ENCODE data around the gene CAPN8.

The CAPN8 gene

DNA sequence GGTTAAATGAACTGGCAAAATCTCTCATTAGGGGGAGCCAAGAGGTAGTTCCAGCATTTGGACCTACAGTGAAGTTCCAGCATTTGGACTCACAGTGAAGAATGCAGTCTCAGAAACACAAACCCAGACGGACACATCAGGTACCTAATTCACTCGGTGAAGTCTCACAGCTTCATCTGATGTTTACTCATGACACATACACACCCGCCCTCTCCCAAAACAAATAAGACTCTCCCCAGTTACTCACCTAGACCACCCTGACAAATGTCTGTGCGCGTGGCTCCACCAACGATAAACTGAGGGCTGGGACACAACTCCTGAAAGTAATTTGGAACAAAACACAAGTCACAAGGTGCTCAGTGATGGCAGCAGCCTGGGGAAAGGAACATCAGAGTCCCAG lies 11.4 kb downstream of the CAPN8 start:
- Mint-ChIP-seq H3K4me1 (ENCODE audit: low read depth in 2 of 2) (no peaks in the 10 kb centered on the region), H3K36me3 (ENCODE audit: insufficient read depth) (no peaks in the 10 kb centered on the region), H3K4me3 (no peak overlapping the region), H3K9me3 (no peaks in the 10 kb centered on the region), H3K27me3 (peaks cover 30 to 58% of the 10 kb centered on the region in 2 donors), H3K27ac (no peak overlapping the region)
- ATAC-seq (replicated peaks) = no peak
- DNase-seq = no peak

DNA sequence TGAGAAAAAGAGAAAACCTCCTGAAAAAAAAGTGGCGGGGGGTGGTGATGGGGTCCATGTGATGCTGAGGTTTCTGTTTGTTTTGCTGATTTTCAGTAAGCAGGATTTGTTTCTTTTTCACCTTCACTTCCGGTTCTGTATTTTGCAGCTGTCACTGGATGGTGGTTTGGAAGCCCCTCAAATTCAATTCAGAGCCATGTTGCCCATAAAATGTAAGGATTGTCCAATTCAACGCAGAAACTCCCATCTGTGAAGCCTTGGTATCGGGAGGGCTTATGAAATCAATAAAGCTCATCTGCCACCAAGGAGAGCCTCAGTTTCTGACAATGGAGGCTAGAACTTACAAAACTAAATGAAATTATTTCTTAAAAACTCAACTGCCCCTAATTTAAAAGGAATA lies 12.1 kb downstream of the CAPN8 start:
- H3K27ac Mint-ChIP-seq = no peak overlapping the region
- no peak overlapping the region for H3K4me3 Mint-ChIP-seq
- H3K27me3 Mint-ChIP-seq = peaks cover 30 to 58% of the 10 kb centered on the region in 2 donors
- H3K36me3 Mint-ChIP-seq (ENCODE audit: insufficient read depth) = no peaks in the 10 kb centered on the region
- H3K4me1 Mint-ChIP-seq (ENCODE audit: low read depth in 2 of 2) = no peaks in the 10 kb centered on the region
- H3K9me3 Mint-ChIP-seq = no peaks in the 10 kb centered on the region
- ATAC-seq (replicated peaks) (no peak), DNase-seq (no peak)

DNA sequence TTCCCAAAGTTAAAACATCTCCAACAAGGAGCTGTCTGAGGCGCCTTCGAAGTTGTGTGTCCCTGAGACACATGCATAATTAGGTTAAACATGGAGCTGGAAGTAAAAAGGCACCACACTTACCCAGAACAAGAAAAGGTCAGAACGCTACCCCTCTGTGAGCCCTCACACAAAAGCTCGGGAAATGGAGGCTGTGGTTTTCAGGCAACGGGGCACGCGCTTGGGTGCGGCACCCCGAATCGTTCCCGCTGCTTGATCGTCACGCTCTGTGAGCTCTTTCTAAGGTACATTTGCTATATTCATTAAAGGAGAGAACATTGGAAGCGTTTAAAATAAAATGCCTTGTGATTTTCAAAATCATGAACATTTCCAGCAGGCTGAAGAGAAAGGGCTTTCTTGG lies 12.5 kb downstream of the CAPN8 start:
- Mint-ChIP-seq H3K36me3 (ENCODE audit: insufficient read depth) (no peaks in the 10 kb centered on the region), H3K4me3 (no peak overlapping the region), H3K27me3 (peaks cover 29 to 55% of the 10 kb centered on the region in 2 donors), H3K9me3 (no peaks in the 10 kb centered on the region), H3K27ac (no peak overlapping the region), H3K4me1 (ENCODE audit: low read depth in 2 of 2) (no peaks in the 10 kb centered on the region)
- DNase-seq = no peak
- ATAC-seq (replicated peaks) = no peak

DNA sequence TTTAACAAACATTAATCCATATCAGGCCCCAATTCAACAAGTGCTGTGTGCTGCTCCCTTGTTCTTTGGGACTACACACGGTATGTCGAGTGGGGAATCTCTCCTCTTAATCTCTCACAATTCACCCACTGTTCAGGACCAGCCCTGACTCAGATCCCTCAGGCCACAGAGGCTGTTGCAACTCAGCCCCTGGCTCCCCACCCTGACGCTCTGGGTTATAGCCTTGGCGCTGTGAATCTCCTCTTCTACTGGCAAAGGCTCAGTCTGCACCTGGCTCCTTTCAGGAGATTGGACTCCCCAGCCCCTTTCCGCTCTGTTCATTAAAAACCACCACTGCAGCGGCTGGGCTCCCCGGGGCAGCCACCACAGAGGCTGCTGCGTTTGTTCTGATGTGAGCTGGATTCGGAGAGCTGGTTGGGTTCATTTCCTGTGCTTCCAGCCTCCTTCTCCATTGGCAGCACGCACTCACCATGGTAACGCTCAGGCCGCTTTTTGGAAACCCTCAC lies 13.0 kb downstream of the CAPN8 start:
- no peak for DNase-seq
- no peaks in the 10 kb centered on the region for H3K36me3 Mint-ChIP-seq (ENCODE audit: insufficient read depth)
- H3K4me1 Mint-ChIP-seq (ENCODE audit: low read depth in 2 of 2) = no peaks in the 10 kb centered on the region
- no peaks in the 10 kb centered on the region for H3K9me3 Mint-ChIP-seq
- no peak overlapping the region for H3K4me3 Mint-ChIP-seq
- ATAC-seq (replicated peaks) = no peak
- H3K27me3 Mint-ChIP-seq = peaks cover 25 to 49% of the 10 kb centered on the region in 2 donors
- H3K27ac Mint-ChIP-seq = no peak overlapping the region

DNA sequence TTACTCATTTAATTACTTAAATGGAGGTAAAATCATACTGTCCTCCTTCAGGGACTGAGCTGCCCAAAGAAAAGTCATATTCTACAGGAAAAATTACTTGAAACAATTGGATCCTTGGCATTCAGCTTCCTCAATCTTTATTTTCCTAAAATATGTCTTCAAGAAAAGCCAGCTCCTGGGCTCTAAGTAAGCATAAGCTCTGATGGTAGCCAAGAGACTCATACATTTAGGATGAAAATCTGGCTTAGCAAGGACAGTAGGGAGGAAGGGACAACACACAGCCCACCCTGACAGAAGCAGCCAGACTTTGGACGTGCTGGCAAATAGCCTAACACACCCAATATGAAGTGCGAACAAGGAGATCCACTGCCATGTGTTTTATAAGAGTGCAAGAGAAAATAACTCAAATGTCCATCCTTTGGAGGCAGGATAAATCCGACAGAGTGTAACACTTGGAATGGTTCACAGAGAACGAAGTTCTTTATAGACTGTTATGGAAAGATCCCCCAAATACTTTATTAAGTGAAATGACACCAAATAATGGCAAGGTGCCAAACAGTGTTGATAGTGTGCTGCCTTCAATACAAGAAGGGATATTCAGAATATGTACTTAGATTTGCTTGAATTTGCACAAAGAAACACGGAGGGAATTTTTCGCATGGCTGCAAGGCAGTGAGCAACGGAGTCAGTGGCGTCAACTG lies 14.1 kb downstream of the CAPN8 start:
- Mint-ChIP-seq H3K9me3 (no peaks in the 10 kb centered on the region), H3K27ac (no peak overlapping the region), H3K36me3 (ENCODE audit: insufficient read depth) (no peaks in the 10 kb centered on the region), H3K4me3 (no peak overlapping the region), H3K4me1 (ENCODE audit: low read depth in 2 of 2) (no peaks in the 10 kb centered on the region), H3K27me3 (peaks cover 25 to 51% of the 10 kb centered on the region in 2 donors)
- DNase-seq (no peak), ATAC-seq (replicated peaks) (no peak)

DNA sequence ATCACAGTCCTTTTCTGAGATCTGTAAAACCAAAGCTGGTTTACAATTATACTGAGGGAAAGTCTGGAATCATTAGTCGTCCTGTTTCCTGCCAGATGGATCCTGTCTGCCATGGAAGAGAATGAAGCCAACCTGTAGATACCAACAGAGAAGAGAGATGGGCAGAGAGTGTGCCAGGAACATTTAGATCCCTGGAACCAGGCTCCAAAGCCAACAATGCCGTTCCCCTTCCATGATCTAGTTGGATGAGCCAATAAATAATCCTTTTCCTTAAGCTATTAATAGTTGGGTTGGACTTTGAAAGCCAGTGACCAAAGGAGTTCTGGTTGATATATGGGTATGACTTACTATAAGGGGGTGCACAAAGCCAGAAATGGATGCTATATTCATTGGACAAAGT lies 15.0 kb downstream of the CAPN8 start:
- H3K4me3 Mint-ChIP-seq = no peak overlapping the region
- H3K27ac Mint-ChIP-seq = no peak overlapping the region
- no peaks in the 10 kb centered on the region for H3K36me3 Mint-ChIP-seq (ENCODE audit: insufficient read depth)
- H3K9me3 Mint-ChIP-seq = no peaks in the 10 kb centered on the region
- ATAC-seq (replicated peaks) (no peak), DNase-seq (no peak)
- H3K4me1 Mint-ChIP-seq (ENCODE audit: low read depth in 2 of 2) = no peaks in the 10 kb centered on the region
- peaks cover 24 to 56% of the 10 kb centered on the region in 2 donors for H3K27me3 Mint-ChIP-seq

DNA sequence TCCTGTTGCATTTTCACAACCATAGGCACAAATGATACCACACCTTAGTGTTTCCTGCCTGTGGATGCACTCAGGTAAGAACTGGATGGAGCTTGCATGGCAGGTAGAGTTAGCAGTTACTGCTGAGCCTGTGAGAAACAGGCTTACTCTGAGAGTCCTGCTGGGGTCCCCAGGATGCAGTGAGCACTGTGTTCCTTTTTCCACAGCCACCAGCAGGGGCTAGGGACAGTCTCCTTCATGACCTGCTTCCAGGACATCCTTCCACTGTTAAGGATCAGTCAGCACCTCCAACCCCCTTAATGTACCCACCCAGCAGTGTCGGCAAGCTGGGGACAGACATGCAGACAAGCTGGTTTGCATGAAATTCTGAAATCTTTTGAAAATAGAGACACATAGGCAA lies 16.3 kb downstream of the CAPN8 start:
- H3K27me3 Mint-ChIP-seq = peaks cover 14 to 53% of the 10 kb centered on the region in 2 donors
- H3K27ac Mint-ChIP-seq = no peak overlapping the region
- no peak overlapping the region for H3K4me3 Mint-ChIP-seq
- H3K4me1 Mint-ChIP-seq (ENCODE audit: low read depth in 2 of 2) = no peaks in the 10 kb centered on the region
- no peak for DNase-seq
- no peak for ATAC-seq (replicated peaks)
- no peaks in the 10 kb centered on the region for H3K36me3 Mint-ChIP-seq (ENCODE audit: insufficient read depth)
- no peaks in the 10 kb centered on the region for H3K9me3 Mint-ChIP-seq

DNA sequence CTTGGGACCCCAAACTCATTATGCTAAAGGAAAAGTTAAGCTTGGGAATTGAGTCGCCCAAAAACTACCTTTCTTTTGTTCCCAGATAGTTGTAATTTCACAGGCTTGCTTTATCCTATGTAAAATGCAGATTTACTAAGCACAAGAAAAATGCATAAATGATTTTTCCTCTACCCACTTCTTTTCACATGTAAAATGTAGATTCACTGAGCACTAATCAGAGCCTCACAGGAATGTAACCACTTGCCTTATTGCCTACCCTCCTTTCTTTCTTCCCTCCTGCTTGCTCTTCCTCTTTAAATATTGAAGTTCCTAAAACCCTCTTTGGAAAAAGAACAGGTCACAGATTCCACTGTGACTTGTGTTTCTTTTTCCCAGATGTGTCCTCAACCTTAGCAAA lies 18.3 kb downstream of the CAPN8 start:
- no peaks in the 10 kb centered on the region for H3K36me3 Mint-ChIP-seq (ENCODE audit: insufficient read depth)
- no peaks in the 10 kb centered on the region for H3K9me3 Mint-ChIP-seq
- H3K4me1 Mint-ChIP-seq (ENCODE audit: low read depth in 2 of 2) = no peaks in the 10 kb centered on the region
- peaks cover 8 to 54% of the 10 kb centered on the region in 2 donors for H3K27me3 Mint-ChIP-seq
- no peak overlapping the region for H3K27ac Mint-ChIP-seq
- DNase-seq (no peak), ATAC-seq (replicated peaks) (no peak)
- no peak overlapping the region for H3K4me3 Mint-ChIP-seq

DNA sequence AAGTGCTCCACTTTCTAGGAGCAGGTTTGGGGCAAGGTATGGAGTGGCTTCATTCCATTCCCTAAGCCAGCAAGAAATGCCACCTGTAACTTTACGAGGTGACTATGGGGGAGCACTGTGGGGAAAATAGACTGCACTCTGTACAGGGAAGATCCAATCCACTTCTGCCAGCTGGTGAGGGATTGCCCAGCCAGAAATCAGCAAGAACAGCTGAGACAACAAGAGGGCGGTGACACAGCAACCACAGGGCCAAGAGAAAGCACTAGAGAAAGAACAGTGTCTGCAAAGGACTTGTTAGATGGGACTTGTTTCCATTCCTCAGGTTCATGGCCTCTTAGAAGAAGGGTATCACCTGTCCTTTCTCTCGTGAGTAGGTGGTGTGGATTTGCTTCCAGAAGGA lies 19.6 kb downstream of the CAPN8 start:
- Mint-ChIP-seq H3K27ac (no peak overlapping the region), H3K4me1 (ENCODE audit: low read depth in 2 of 2) (no peaks in the 10 kb centered on the region), H3K27me3 (peaks cover 19 to 63% of the 10 kb centered on the region in 2 donors), H3K4me3 (no peak overlapping the region), H3K36me3 (ENCODE audit: insufficient read depth) (no peaks in the 10 kb centered on the region), H3K9me3 (peaks cover 0 to 8% of the 10 kb centered on the region in 2 donors)
- DNase-seq = no peak
- no peak for ATAC-seq (replicated peaks)

DNA sequence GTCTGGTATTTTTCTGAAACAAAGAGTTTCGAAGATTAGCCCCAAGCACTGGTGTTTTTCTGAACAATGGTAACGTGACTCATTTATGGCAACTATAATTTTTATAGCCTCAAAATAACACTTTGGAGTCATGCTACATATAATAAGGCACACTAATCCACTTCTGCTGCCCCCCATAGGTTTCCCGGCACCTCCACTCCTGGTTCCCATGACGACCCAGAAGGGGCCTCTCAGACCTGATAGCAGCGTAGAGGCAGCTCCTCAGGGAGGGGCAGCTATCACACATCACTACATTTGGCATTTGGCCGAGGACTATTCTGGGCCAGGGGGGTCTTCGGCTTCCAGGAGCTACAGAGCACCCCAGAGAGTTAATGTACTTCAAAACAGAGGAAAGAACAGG lies 23.3 kb downstream of the CAPN8 start:
- DNase-seq = no peak
- Mint-ChIP-seq H3K4me1 (ENCODE audit: low read depth in 2 of 2) (no peaks in the 10 kb centered on the region), H3K27me3 (peaks cover 34 to 54% of the 10 kb centered on the region in 2 donors), H3K36me3 (ENCODE audit: insufficient read depth) (no peaks in the 10 kb centered on the region), H3K9me3 (peaks cover 9 to 16% of the 10 kb centered on the region in 2 donors), H3K4me3 (no peak overlapping the region), H3K27ac (no peak overlapping the region)
- no peak for ATAC-seq (replicated peaks)

DNA sequence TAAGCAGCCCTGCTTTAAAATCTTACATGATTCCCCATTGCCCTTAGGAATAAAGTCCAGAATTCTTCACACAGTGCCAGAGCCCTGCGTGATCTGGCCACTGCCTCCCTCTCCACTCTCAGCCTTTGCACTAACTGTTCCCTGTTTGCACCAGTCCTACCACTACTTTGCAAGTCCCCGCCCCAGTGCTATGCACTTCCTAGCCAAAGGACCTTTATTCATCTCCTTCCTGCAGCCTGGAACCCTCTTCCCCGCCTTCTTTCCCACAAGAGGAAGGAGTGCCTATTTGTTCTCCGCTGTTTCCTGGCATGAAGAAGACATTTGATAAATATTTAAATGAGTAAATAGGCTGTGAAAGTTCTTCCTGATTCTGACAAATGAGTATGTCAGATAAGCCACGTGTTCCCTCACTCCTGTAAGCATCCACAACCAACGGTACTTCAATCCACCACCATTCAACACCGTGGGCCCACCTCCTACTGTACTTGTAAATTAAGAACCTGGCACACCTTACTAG lies 23.9 kb downstream of the CAPN8 start:
- peaks cover 41 to 58% of the 10 kb centered on the region in 2 donors for H3K27me3 Mint-ChIP-seq
- H3K4me1 Mint-ChIP-seq (ENCODE audit: low read depth in 2 of 2) = no peaks in the 10 kb centered on the region
- no peak overlapping the region for H3K27ac Mint-ChIP-seq

DNA sequence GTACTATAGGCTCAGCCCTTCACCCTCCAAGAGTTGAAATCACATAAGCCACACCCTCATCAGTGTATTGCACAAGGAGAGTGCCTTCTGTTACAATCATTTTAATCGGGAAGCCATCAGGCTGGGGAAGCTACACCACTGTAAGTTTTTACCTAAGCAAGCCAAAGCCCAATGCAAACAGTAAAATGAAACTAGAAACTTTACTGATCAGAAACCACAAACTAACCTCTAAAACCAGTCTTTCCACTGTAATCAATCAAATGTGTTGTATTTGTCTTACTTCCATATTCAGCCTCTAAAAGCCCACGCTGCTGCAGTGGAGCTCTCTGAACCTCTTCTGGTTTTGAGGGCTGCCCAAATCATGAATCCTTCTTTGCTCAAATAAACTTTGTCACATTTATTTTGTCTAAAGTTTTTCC lies 26.2 kb downstream of the CAPN8 start:
- peaks cover 9 to 16% of the 10 kb centered on the region in 2 donors for H3K9me3 Mint-ChIP-seq
- DNase-seq (no peak), ATAC-seq (replicated peaks) (no peak)
- no peak overlapping the region for H3K27ac Mint-ChIP-seq
- H3K27me3 Mint-ChIP-seq = peaks cover 41 to 44% of the 10 kb centered on the region in 2 donors
- H3K4me3 Mint-ChIP-seq = no peak overlapping the region
- H3K36me3 Mint-ChIP-seq (ENCODE audit: insufficient read depth) = no peaks in the 10 kb centered on the region
- H3K4me1 Mint-ChIP-seq (ENCODE audit: low read depth in 2 of 2) = no peaks in the 10 kb centered on the region

More for the DNA sequence above, 23.9 kb downstream of the CAPN8 start:
- H3K4me3 Mint-ChIP-seq = no peak overlapping the region
- no peaks in the 10 kb centered on the region for H3K36me3 Mint-ChIP-seq (ENCODE audit: insufficient read depth)
- H3K9me3 Mint-ChIP-seq = peaks cover 9 to 16% of the 10 kb centered on the region in 2 donors
- ATAC-seq (replicated peaks) = no peak
- DNase-seq = no peak

DNA sequence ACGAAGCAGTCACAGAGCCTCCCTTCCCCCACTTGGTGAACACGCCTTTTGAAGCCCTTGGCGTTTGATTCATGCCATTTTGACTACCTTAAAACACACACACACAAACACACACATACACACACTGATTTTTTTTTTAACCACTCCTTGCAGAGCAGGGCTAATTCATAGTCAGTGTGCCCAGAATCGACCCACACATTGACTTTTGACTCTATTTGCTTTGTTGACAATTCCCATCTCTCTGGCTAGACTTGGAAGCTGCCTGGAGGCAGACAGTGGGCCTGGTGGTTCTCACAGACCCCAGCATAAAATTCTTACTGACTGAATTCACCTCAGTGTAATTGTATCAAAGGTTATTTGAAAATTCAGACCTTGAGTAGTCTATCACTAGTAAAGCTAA lies 30.3 kb downstream of the CAPN8 start:
- peaks cover 31 to 39% of the 10 kb centered on the region in 2 donors for H3K27me3 Mint-ChIP-seq

DNA sequence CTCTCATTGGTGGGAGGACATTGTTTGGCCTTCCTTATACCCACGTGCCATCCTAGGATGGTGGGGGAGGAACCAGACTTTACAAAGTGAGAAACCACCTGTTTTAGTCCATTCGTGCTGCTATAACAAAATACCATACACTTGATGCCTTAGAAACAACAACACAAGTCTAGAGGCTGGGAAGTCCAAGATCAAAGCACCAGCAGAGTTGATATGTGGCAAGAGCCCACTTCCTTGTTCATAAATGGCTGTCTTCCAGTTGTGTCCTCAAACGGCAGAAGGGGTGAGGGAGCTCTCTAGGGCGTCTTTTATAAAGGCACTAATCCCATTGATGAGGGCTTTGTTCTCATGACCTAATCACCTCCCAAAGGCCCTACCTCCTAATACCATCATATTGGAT lies 31.1 kb downstream of the CAPN8 start:
- H3K36me3 Mint-ChIP-seq (ENCODE audit: insufficient read depth) = no peaks in the 10 kb centered on the region
- H3K27me3 Mint-ChIP-seq = peaks cover 31 to 39% of the 10 kb centered on the region in 2 donors
- H3K4me3 Mint-ChIP-seq = no peak overlapping the region
- ATAC-seq (replicated peaks) (no peak), DNase-seq (no peak)
- H3K27ac Mint-ChIP-seq = no peak overlapping the region
- no peaks in the 10 kb centered on the region for H3K4me1 Mint-ChIP-seq (ENCODE audit: low read depth in 2 of 2)
- H3K9me3 Mint-ChIP-seq = no peaks in the 10 kb centered on the region

More for the DNA sequence above, 30.3 kb downstream of the CAPN8 start:
- no peak overlapping the region for H3K4me3 Mint-ChIP-seq
- ATAC-seq (replicated peaks) (no peak), DNase-seq (no peak)
- no peaks in the 10 kb centered on the region for H3K4me1 Mint-ChIP-seq (ENCODE audit: low read depth in 2 of 2)
- H3K36me3 Mint-ChIP-seq (ENCODE audit: insufficient read depth) = no peaks in the 10 kb centered on the region
- no peak overlapping the region for H3K27ac Mint-ChIP-seq
- peaks cover 2 to 3% of the 10 kb centered on the region in 2 donors for H3K9me3 Mint-ChIP-seq

Measured in effector memory CD8-positive, alpha-beta T cell (primary cell).